Right forelimb (tissue), 1 donor: ENCODE results near the gene CGGBP1.

Experiments
- DNase-seq: peaks from one replicate; pipeline ENCODE4 v3.0.0-alpha.2; 2018

The CGGBP1 gene

GRCh38 chr3:88058581-88059379 is at the start of gene CGGBP1, which contains the start of gene ZNF654:
Gene CGGBP1, minus strand, starts transcription at chr3:88059005. Its CDS starts 3,029 bp downstream, at chr3:88055976.
Gene ZNF654, plus strand, starts transcription at chr3:88059255. Its CDS starts 65 bp downstream, at chr3:88059320.
- DNase-seq: peak; percentile 99

DNA sequence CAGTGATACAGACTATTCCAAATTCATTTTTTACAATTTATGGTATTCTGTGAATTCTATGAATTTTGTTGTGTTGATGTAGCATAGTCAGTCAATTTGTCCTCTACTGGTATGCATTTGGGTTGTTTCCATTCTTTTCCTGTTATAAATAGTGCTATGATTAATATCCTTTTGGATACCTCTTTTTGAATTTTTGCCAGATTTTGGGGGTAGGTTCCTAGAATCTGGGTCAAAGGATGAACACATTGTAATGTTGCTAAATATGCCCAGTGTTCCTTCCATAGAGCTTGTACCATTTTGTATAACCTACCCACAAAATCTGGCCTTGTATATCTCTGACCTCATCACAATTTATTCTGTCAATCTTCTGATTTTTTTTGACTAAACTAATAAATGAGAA is 46.5 kb upstream of the CGGBP1 start:
- no peak for DNase-seq

DNA sequence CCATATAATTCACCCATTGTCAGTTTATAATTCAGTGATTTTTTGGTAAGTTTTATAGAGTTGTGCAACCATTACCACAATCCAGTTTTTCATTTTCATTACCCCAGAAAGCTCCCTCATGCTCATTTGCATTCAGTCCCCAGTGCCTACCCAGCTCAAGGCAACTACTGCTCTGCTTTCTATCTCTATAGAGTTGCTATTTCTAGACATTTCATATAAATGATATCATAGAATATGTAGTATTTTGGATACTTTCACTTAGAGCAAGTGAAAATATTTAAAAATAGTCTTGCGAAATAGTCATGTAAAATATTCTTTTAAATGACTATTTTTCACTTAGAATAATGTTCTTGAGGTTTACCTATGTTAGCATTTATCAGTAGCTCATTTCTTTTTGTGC is 42.3 kb upstream of the CGGBP1 start:
- DNase-seq: no peak

- no peak for DNase-seq
Measured at GRCh38 chr3:88093266-88093665, 34.5 kb upstream of the CGGBP1 start.

- DNase-seq: no peak
Measured at GRCh38 chr3:88092270-88092669, 33.5 kb upstream of the CGGBP1 start.

DNA sequence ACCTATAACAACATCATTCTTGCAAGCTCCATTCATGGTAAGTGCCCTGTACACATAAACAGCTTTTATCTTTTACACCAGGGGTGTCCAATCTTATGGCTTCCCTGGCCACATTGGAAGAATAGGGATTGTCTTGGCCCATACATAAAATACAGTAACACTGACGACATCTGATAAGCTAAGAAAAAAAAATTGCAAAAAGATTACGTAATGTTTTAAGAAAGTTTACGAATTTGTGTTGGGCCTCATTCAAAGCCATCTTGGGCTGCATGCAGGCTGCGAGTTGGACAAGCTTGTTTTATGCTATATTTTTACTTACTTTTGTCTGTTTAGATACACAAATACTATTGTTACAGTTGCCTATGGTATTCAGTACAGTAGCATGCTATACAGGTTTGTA is 31.9 kb upstream of the CGGBP1 start:
- no peak for DNase-seq

GRCh38 chr3:88084097-88084501 is 25.3 kb upstream of the CGGBP1 start:
- DNase-seq: no peak

GRCh38 chr3:88082854-88083253 is 24.0 kb upstream of the CGGBP1 start:
- no peak for DNase-seq

DNA sequence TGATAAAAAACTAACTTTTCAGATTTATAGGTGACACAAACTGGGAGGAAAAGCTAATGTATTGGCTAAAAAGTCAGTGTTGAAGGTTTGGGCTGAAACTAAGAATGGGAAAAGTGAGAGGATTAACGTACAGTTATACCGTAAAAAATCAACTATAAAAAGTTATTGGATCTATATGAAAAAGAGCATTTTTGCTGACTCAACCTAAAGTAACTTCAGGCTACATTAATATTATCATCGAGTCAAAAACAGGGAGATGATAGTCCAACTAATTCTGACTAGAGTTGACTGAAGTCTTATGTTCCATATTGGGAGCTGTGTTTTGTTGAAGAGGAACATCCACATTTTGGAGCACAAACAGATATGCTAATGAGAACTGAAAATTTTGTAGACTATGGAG is 20.1 kb upstream of the CGGBP1 start:
- no peak for DNase-seq

GRCh38 chr3:88076712-88077111 is 17.9 kb upstream of the CGGBP1 start:
- no peak for DNase-seq

DNA sequence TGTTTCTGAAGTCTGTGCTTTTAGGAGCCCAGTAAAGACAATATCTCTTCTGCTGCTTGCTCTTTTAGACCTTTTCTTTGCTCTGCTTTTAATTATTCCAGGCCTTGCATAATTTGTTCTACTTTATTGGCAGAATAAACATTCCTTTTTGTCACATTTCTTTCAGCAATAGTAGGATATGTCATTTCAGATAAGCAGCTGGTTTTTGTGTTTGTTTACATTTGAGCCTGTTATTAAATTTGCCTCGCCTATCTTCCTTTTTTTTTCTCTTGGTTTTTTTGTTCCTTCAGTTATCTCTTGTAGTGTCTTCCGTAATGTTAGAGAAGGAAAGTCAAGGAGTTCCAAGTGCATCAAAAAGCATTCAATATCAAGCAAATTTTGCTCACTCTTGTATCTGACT is 16.7 kb upstream of the CGGBP1 start:
- no peak for DNase-seq

- DNase-seq: no peak
Measured at GRCh38 chr3:88075072-88075471, 16.3 kb upstream of the CGGBP1 start.

DNA sequence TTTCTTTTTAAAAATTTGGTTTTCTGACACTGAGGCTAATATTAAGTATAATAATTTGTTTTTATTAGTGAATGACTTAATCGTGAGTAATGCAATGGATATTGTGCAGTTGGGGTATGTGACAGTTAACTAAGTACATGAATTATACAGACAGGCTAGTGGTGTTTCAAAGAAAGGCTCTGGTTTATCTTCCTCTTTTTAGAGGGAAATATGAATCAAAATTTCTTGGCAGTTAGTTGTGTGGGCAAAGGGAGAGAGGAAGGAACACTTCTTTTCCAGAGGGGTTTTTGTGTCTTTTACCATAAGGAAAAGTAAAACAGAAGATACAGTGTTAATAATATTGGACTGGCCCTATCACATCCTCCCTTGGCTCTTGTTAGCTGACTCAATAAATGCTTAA is 2.9 kb upstream of the CGGBP1 start:
- no peak for DNase-seq

- DNase-seq: no peak
Measured at GRCh38 chr3:88059380-88060170, 770 bp upstream of the CGGBP1 start.

GRCh38 chr3:88058306-88058580 is 562 bp downstream of the CGGBP1 start:
- no peak for DNase-seq

DNA sequence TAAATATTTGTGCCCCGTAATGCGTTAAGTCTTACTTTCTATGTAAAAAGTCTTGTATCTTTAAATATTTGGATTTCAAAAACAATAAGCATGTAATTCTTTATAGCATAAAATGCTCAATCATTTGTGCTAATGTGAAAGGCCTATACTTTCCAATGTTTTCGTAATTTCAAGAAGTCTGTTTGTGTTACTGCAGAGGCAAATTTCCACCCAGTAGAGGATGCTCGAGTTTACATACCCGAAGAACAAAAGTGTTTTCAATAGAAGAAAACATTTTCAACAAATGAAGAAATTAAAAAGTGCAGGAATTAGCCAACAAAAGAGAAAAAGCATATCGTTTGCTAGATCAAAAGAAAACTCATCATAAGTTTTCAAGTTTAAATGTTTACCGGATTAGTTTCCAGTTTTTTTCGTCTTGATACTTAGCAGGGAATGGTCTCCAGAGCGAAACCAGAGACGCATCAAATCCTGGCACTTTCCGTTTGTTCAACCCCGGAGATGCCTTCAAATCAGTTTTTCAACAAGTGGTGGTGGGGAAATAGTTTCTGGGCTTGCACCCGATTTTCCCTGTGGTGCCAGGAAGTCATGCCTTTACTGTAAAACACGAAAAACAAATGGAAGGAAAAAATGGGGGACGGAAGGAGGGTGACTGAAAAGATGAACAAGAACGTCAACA is 1.0 kb downstream of the CGGBP1 start:
- no peak for DNase-seq

- no peak for DNase-seq
Measured at GRCh38 chr3:88046766-88047165, 12.0 kb downstream of the CGGBP1 start.

DNA sequence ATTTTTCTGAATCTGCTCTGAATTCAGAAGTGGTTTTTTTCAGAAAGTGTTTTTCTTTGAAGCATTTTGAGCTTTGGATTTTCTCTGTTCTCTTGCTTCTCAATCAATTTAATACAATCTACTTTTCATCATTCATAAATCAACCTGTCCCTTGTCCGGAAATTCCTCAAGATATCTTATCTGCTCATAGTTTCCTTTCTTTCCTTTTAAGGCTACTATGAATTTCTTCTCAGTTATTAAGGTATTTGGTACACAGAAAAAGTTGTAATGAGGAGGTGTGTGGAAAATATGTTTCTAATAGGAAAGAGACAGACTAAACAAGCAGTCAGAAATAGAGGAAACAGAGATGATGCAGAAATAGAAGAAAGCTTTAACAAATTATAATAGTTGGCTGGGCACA is 14.4 kb downstream of the CGGBP1 start:
- DNase-seq: no peak

DNA sequence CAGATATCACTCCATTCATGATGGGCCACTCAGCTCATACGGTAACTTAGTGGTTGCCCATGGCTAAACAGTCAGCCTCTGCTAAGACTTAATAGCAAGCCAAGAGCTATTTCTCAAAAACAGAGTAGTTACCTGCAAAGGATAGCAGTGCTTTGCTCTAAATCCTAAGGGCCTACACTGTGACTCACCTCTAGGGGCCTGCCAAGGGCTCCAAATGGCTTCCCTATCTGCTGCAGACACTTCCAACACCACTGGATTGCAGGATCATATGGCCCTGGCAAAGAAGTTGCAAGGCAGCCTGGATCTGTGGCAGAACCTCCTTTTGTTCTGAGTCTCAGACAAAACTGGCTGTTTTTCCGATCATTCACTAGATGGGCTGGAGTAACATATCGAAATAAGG is 17.8 kb downstream of the CGGBP1 start:
- no peak for DNase-seq

- no peak for DNase-seq
Measured at GRCh38 chr3:88040529-88040928, 18.3 kb downstream of the CGGBP1 start.

DNA sequence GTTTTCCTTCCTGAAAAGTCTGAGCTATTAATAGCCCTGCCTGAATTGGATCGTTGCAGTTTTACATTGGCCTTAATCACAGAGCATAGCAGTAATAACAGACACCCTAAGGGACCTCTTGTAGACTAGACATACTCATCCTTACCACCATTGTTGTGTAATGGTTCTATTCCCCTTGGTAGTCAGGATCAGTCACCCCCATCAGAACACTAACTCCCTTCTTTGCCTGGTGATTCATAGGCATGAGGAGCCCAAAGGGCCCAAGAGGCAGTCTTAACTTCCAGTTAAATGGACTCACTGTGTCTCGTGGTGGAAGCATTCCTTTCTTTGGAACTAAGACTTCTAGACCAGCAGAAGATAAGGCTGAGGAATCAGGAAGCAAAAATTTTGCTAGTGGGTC is 20.2 kb downstream of the CGGBP1 start:
- no peak for DNase-seq

- no peak for DNase-seq
Measured at GRCh38 chr3:88036221-88036620, 22.6 kb downstream of the CGGBP1 start.

GRCh38 chr3:88034491-88035275 is 24.1 kb downstream of the CGGBP1 start:
- no peak for DNase-seq
